ENCODE measurements around the gene TTC33. TPM values are rescaled to one million over a fixed set of nuclear protein-coding genes. Genes with fewer than 3 reads are reported as not detected.

TTC33 gene
- total RNA-seq, 1 donor from 2014 or later = 11.7 TPM

- TF ChIP-seq, protein P1, sequence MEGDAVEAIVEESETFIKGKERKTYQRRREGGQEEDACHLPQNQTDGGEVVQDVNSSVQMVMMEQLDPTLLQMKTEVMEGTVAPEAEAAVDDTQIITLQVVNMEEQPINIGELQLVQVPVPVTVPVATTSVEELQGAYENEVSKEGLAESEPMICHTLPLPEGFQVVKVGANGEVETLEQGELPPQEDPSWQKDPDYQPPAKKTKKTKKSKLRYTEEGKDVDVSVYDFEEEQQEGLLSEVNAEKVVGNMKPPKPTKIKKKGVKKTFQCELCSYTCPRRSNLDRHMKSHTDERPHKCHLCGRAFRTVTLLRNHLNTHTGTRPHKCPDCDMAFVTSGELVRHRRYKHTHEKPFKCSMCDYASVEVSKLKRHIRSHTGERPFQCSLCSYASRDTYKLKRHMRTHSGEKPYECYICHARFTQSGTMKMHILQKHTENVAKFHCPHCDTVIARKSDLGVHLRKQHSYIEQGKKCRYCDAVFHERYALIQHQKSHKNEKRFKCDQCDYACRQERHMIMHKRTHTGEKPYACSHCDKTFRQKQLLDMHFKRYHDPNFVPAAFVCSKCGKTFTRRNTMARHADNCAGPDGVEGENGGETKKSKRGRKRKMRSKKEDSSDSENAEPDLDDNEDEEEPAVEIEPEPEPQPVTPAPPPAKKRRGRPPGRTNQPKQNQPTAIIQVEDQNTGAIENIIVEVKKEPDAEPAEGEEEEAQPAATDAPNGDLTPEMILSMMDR (IDR thresholded peaks at IDR 0.05; ENCODE audit: partially characterized antibody, unreplicated experiment) = no peak
- DNase-seq = no peak
- no peaks in the 10 kb centered on the region for H3K27me3 Mint-ChIP-seq (ENCODE audit: unreplicated experiment)
- H3K36me3 Mint-ChIP-seq (ENCODE audit: unreplicated experiment) = no peaks in the 10 kb centered on the region
- H3K4me1 Mint-ChIP-seq (ENCODE audit: low read depth, unreplicated experiment) = no peaks in the 10 kb centered on the region
- H3K4me3 Mint-ChIP-seq (ENCODE audit: unreplicated experiment) = no peak overlapping the region
- no peaks in the 10 kb centered on the region for H3K9me3 Mint-ChIP-seq (ENCODE audit: unreplicated experiment)
- H3K27ac Mint-ChIP-seq (ENCODE audit: unreplicated experiment) = no peak overlapping the region
These were observed 102.3 kb downstream of the TTC33 start for GRCh38 chr5:40653221-40654022.

DNA sequence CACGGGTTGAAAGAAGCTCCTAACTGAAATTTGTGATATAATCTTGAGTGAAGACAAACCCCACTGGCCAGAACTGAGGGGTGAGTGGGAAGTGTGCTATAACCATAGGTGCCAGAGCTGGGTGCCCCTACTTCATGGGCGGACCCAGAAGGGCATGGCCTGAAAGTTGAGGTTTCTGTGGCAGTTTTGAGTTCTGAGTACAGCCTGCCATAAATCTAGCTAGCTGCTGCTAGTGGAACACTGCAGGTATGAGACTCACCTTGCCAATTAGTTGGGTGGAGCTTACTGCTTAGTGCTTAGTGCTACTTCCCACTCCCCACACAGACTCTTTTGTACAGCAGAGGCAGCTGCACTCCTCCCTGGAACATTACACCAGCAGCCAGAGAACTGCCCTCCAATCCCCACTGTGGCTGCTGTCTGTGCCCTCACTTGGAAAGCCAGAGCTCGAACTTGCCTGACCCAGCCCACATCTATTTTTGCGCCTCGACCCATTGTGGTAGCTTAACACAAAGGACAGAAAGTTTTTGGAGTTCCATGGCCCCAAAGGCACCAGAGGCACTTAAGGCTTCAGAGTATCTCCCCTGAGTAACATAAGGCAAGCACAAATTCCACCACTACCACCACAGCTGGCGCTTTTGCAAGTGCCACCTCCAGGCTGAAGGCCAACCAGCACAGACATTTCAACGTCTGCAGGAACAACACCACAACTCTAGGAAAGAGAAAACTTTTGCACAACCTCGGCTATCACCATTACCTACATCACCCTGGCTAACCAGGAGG is 103.1 kb downstream of the TTC33 start:
- no peak for DNase-seq
- Mint-ChIP-seq H3K4me1 (ENCODE audit: low read depth, unreplicated experiment) (no peaks in the 10 kb centered on the region), H3K27me3 (ENCODE audit: unreplicated experiment) (no peaks in the 10 kb centered on the region), H3K9me3 (ENCODE audit: unreplicated experiment) (no peaks in the 10 kb centered on the region), H3K36me3 (ENCODE audit: unreplicated experiment) (no peaks in the 10 kb centered on the region), H3K4me3 (ENCODE audit: unreplicated experiment) (no peak overlapping the region), H3K27ac (ENCODE audit: unreplicated experiment) (no peak overlapping the region)
- TF ChIP-seq, protein P1 (IDR thresholded peaks at IDR 0.05; ENCODE audit: partially characterized antibody, unreplicated experiment) = no peak

- H3K9me3 Mint-ChIP-seq (ENCODE audit: unreplicated experiment) = no peaks in the 10 kb centered on the region
- no peaks in the 10 kb centered on the region for H3K27me3 Mint-ChIP-seq (ENCODE audit: unreplicated experiment)
- no peak for DNase-seq
- TF ChIP-seq, protein P1 (IDR thresholded peaks at IDR 0.05; ENCODE audit: partially characterized antibody, unreplicated experiment) = no peak
- H3K27ac Mint-ChIP-seq (ENCODE audit: unreplicated experiment) = no peak overlapping the region
- H3K4me3 Mint-ChIP-seq (ENCODE audit: unreplicated experiment) = no peak overlapping the region
- H3K4me1 Mint-ChIP-seq (ENCODE audit: low read depth, unreplicated experiment) = no peaks in the 10 kb centered on the region
- no peaks in the 10 kb centered on the region for H3K36me3 Mint-ChIP-seq (ENCODE audit: unreplicated experiment)
These were observed 104.6 kb downstream of the TTC33 start for GRCh38 chr5:40651201-40651600.

- no peaks in the 10 kb centered on the region for H3K27me3 Mint-ChIP-seq (ENCODE audit: unreplicated experiment)
- TF ChIP-seq, protein P1 (IDR thresholded peaks at IDR 0.05; ENCODE audit: partially characterized antibody, unreplicated experiment) = no peak
- no peak for DNase-seq
These were observed 106.2 kb downstream of the TTC33 start for GRCh38 chr5:40649463-40650030.

More at GRCh38 chr5:40649463-40650030, 106.2 kb downstream of the TTC33 start:
- Mint-ChIP-seq H3K27ac (ENCODE audit: unreplicated experiment) (no peak overlapping the region), H3K4me3 (ENCODE audit: unreplicated experiment) (no peak overlapping the region), H3K9me3 (ENCODE audit: unreplicated experiment) (no peaks in the 10 kb centered on the region), H3K36me3 (ENCODE audit: unreplicated experiment) (no peaks in the 10 kb centered on the region), H3K4me1 (ENCODE audit: low read depth, unreplicated experiment) (no peaks in the 10 kb centered on the region)

Measured in glutamatergic neuron (in vitro differentiated cells).